Measurements from ENCODE around the gene SMOC1.

DNA sequence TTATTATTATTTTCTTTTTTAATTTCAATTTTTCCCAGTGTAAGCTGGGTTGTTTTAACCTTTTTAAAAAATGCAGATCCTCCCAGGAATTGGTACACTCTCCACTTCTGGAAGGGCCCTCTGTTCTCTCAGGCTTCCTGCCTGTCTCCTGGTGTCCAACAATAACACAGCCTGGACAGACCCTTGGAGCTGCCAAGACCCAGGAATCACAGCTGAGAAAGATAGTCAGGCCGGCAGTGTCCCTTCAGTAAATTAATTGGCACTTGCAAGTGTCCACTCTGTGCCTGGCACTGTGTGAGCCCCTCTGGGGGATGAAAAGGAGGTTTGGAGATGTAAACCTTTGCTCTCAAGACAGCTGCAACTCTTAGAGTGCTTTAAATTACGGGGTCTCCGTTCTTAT lies 113.3 kb downstream of the SMOC1 start:
- TF ChIP-seq SP1 (IDR thresholded peaks at IDR 0.05) (no peak), FOXM1 (IDR thresholded peaks at IDR 0.05; ENCODE audit: borderline replicate concordance) (no peak), FOXK2 (IDR thresholded peaks at IDR 0.05) (no peak), ZNF384 (IDR thresholded peaks at IDR 0.05) (no peak)
